ENCODE results near the gene SYNE4.
A peak's percentile ranks its signal among the peaks of the same experiment; 100 is the strongest.

SYNE4 gene

GRCh38 chr19:35978832-35979365 lies 29.7 kb downstream of the SYNE4 start:
- Histone ChIP-seq H3K36me3 (replicated peaks in 1 of 2; ENCODE audit: control insufficient read depth in 2 of 2, insufficient read depth in 2 of 2, low read length in 2 of 2) (no peaks in the 10 kb centered on the region), H2BK12ac (ENCODE audit: low read length) (no peak overlapping the region), H3K4ac (ENCODE audit: low read length) (no peak overlapping the region), H3K14ac (ENCODE audit: low read length) (peak overlapping the region; percentile 90), H4K8ac (ENCODE audit: low read depth, low read length) (no peak overlapping the region), H3K4me2 (ENCODE audit: insufficient read depth, low read length, poor library complexity, severe bottlenecking) (no peak overlapping the region), H2AK5ac (ENCODE audit: low read depth, low read length) (no peak overlapping the region), H3K27ac (replicated peaks; ENCODE audit: low read length) (no peak overlapping the region), H3K4me1 (ENCODE audit: control insufficient read depth in 2 of 2, insufficient read depth in 1 of 2, low read depth in 1 of 2, low read length in 2 of 2) (peaks cover 0 to 2% of the 10 kb centered on the region in 2 donors), H2BK120ac (ENCODE audit: low read depth, low read length) (no peak overlapping the region), H3K18ac (ENCODE audit: low read length) (peak overlapping the region; percentile 51), H2BK5ac (ENCODE audit: low read length) (no peak overlapping the region), H2AFZ (ENCODE audit: low read length) (no peak overlapping the region), H4K91ac (ENCODE audit: low read depth, low read length, poor library complexity) (no peak overlapping the region), H3K9ac (ENCODE audit: low read depth, low read length, poor library complexity) (no peak overlapping the region), H3K4me3 (ENCODE audit: low read length in 2 of 2) (peak overlapping the region in 1 of 2 donors; percentile 52), H3K23ac (ENCODE audit: low read depth, low read length, poor library complexity) (peak overlapping the region; percentile 93), H3K27me3 (ENCODE audit: control insufficient read depth in 3 of 3, insufficient read depth in 3 of 3, low read depth in 1 of 3, low read length in 3 of 3) (peaks cover 0 to 9% (median 7%) of the 10 kb centered on the region in 3 experiments), H2BK15ac (ENCODE audit: low read length) (no peak overlapping the region), H3K79me1 (ENCODE audit: low read depth, low read length) (peaks cover under 1% of the 10 kb centered on the region), H3K9me3 (replicated peaks in 1 of 2; ENCODE audit: control insufficient read depth in 2 of 2, insufficient read depth in 1 of 2, low read depth in 1 of 2, low read length in 2 of 2) (no peaks in the 10 kb centered on the region)
- DNase-seq (ENCODE audit: low spot score): no peak
- no CpG with 5 or more reads among the region's 20 CpGs for WGBS, 2 donors (ENCODE audit: extremely low coverage in 2 of 2, insufficient read length in 2 of 2, insufficient replicate concordance in 1 of 2)

DNA sequence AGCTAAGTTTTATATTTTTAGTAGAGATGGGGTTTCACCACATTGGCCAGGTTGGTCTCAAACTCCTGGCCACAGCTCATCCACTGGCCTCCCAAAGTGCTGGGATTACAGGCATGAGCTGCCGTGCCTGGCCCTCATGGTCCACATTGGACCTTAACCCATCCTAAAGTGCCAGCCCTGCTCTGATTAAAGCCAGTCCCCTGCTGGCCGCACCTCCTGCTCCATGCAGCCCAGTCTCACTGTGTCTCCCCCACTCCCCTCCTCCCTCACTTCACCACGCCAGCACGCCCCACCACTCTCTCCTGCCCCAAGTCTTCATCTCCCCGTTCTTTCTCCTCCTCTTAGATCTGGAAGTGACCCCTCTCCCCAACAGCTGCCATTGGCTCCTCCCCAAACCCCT lies 30.3 kb downstream of the SYNE4 start:
- WGBS, 2 donors (ENCODE audit: extremely low coverage in 2 of 2, insufficient read length in 2 of 2, insufficient replicate concordance in 1 of 2): no CpG with 5 or more reads among the region's 5 CpGs
- peaks cover 0 to 4% (median 3%) of the 10 kb centered on the region in 3 experiments for H3K27me3 ChIP-seq (ENCODE audit: control insufficient read depth in 3 of 3, insufficient read depth in 3 of 3, low read depth in 1 of 3, low read length in 3 of 3)
- H4K91ac ChIP-seq (ENCODE audit: low read depth, low read length, poor library complexity): no peak overlapping the region
- no peak overlapping the region for H3K27ac ChIP-seq (replicated peaks; ENCODE audit: low read length)
- H2AFZ ChIP-seq (ENCODE audit: low read length): no peak overlapping the region
- DNase-seq (ENCODE audit: low spot score): no peak
- H3K23ac ChIP-seq (ENCODE audit: low read depth, low read length, poor library complexity): no peak overlapping the region
- no peak overlapping the region for H2AK5ac ChIP-seq (ENCODE audit: low read depth, low read length)
- H2BK120ac ChIP-seq (ENCODE audit: low read depth, low read length): no peak overlapping the region
- no peak overlapping the region for H3K4me2 ChIP-seq (ENCODE audit: insufficient read depth, low read length, poor library complexity, severe bottlenecking)
- H3K4me1 ChIP-seq (ENCODE audit: control insufficient read depth in 2 of 2, insufficient read depth in 1 of 2, low read depth in 1 of 2, low read length in 2 of 2): peaks cover 0 to 2% of the 10 kb centered on the region in 2 donors
- no peak overlapping the region for H2BK15ac ChIP-seq (ENCODE audit: low read length)
- no peak overlapping the region for H2BK5ac ChIP-seq (ENCODE audit: low read length)
- H3K4me3 ChIP-seq (ENCODE audit: low read length in 2 of 2): no peak overlapping the region
- no peaks in the 10 kb centered on the region for H3K36me3 ChIP-seq (replicated peaks in 1 of 2; ENCODE audit: control insufficient read depth in 2 of 2, insufficient read depth in 2 of 2, low read length in 2 of 2)
- no peak overlapping the region for H3K14ac ChIP-seq (ENCODE audit: low read length)
- no peak overlapping the region for H3K18ac ChIP-seq (ENCODE audit: low read length)
- no peak overlapping the region for H4K8ac ChIP-seq (ENCODE audit: low read depth, low read length)
- H2BK12ac ChIP-seq (ENCODE audit: low read length): no peak overlapping the region
- no peaks in the 10 kb centered on the region for H3K9me3 ChIP-seq (replicated peaks in 1 of 2; ENCODE audit: control insufficient read depth in 2 of 2, insufficient read depth in 1 of 2, low read depth in 1 of 2, low read length in 2 of 2)
- H3K79me1 ChIP-seq (ENCODE audit: low read depth, low read length): peaks cover 2% of the 10 kb centered on the region
- H3K9ac ChIP-seq (ENCODE audit: low read depth, low read length, poor library complexity): no peak overlapping the region
- H3K4ac ChIP-seq (ENCODE audit: low read length): no peak overlapping the region

DNA sequence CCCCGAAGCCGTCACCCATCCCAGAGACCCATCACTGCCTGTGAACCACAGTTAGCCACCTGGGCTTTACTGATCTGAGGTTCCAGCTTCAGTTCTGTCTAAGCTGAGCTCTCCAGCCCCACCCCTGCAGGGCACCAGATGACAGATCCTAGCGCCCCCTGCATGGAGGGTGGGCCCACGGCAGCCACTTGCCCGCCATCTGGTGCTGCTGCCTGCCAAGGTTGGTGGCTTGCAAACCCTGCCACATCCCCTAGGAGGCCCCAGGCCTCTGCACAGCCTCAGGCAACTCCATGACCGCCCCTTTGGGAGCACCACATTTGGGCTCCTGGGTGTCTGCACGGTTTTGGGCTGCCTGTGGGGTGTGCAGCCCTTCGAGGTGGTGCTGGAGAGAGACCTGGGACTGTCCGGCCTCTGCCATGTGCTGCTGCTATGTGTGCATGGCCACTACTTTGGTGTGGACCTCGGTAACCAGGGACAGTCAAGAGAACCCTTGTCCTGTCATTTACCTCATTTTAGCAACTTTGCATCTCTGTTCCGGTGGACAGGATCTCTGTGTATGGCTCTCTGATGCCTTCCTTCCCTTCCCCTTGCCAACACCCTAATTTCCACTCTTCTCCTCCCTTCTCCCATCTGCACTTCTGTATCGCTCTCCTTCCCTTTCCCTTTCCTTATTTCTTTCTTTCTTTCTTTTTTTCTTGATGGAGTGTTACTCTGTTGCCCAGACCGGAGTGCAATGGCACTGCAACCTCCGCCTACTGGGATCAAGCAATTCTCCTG lies 31.0 kb downstream of the SYNE4 start:
- WGBS, 2 donors (ENCODE audit: extremely low coverage in 2 of 2, insufficient read length in 2 of 2, insufficient replicate concordance in 1 of 2): no CpG with 5 or more reads among the region's 14 CpGs
- Histone ChIP-seq H3K79me1 (ENCODE audit: low read depth, low read length) (peaks cover 2% of the 10 kb centered on the region), H3K14ac (ENCODE audit: low read length) (no peak overlapping the region), H3K4me3 (ENCODE audit: low read length in 2 of 2) (no peak overlapping the region), H2AFZ (ENCODE audit: low read length) (no peak overlapping the region), H3K4me1 (ENCODE audit: control insufficient read depth in 2 of 2, insufficient read depth in 1 of 2, low read depth in 1 of 2, low read length in 2 of 2) (no peaks in the 10 kb centered on the region), H3K9ac (ENCODE audit: low read depth, low read length, poor library complexity) (no peak overlapping the region), H3K27ac (replicated peaks; ENCODE audit: low read length) (no peak overlapping the region), H2BK120ac (ENCODE audit: low read depth, low read length) (no peak overlapping the region), H3K27me3 (ENCODE audit: control insufficient read depth in 3 of 3, insufficient read depth in 3 of 3, low read depth in 1 of 3, low read length in 3 of 3) (peaks cover 0 to 4% (median 3%) of the 10 kb centered on the region in 3 experiments), H3K4ac (ENCODE audit: low read length) (no peak overlapping the region), H2AK5ac (ENCODE audit: low read depth, low read length) (no peak overlapping the region), H3K4me2 (ENCODE audit: insufficient read depth, low read length, poor library complexity, severe bottlenecking) (no peak overlapping the region), H4K8ac (ENCODE audit: low read depth, low read length) (no peak overlapping the region), H3K9me3 (replicated peaks in 1 of 2; ENCODE audit: control insufficient read depth in 2 of 2, insufficient read depth in 1 of 2, low read depth in 1 of 2, low read length in 2 of 2) (no peaks in the 10 kb centered on the region), H3K18ac (ENCODE audit: low read length) (no peak overlapping the region), H3K23ac (ENCODE audit: low read depth, low read length, poor library complexity) (peak overlapping the region; percentile 83), H3K36me3 (replicated peaks in 1 of 2; ENCODE audit: control insufficient read depth in 2 of 2, insufficient read depth in 2 of 2, low read length in 2 of 2) (no peaks in the 10 kb centered on the region), H2BK5ac (ENCODE audit: low read length) (no peak overlapping the region), H2BK12ac (ENCODE audit: low read length) (no peak overlapping the region), H2BK15ac (ENCODE audit: low read length) (no peak overlapping the region), H4K91ac (ENCODE audit: low read depth, low read length, poor library complexity) (no peak overlapping the region)
- DNase-seq (ENCODE audit: low spot score): no peak

- H3K4ac ChIP-seq (ENCODE audit: low read length): no peak overlapping the region
- H2BK120ac ChIP-seq (ENCODE audit: low read depth, low read length): no peak overlapping the region
- no peak overlapping the region for H4K91ac ChIP-seq (ENCODE audit: low read depth, low read length, poor library complexity)
- H3K27ac ChIP-seq (replicated peaks; ENCODE audit: low read length): no peak overlapping the region
- peak; percentile 44 for DNase-seq (ENCODE audit: low spot score)
- WGBS, 2 donors (ENCODE audit: extremely low coverage in 2 of 2, insufficient read length in 2 of 2, insufficient replicate concordance in 1 of 2): no CpG with 5 or more reads among the region's 5 CpGs
- H3K4me3 ChIP-seq (ENCODE audit: low read length in 2 of 2): no peak overlapping the region
- H2BK12ac ChIP-seq (ENCODE audit: low read length): no peak overlapping the region
- no peak overlapping the region for H3K4me2 ChIP-seq (ENCODE audit: insufficient read depth, low read length, poor library complexity, severe bottlenecking)
- no peak overlapping the region for H3K14ac ChIP-seq (ENCODE audit: low read length)
- no peak overlapping the region for H2AK5ac ChIP-seq (ENCODE audit: low read depth, low read length)
- H3K36me3 ChIP-seq (replicated peaks in 1 of 2; ENCODE audit: control insufficient read depth in 2 of 2, insufficient read depth in 2 of 2, low read length in 2 of 2): no peaks in the 10 kb centered on the region
- no peak overlapping the region for H3K9ac ChIP-seq (ENCODE audit: low read depth, low read length, poor library complexity)
- H3K79me1 ChIP-seq (ENCODE audit: low read depth, low read length): peaks cover 2% of the 10 kb centered on the region
- H3K9me3 ChIP-seq (replicated peaks in 1 of 2; ENCODE audit: control insufficient read depth in 2 of 2, insufficient read depth in 1 of 2, low read depth in 1 of 2, low read length in 2 of 2): no peaks in the 10 kb centered on the region
- no peak overlapping the region for H2BK15ac ChIP-seq (ENCODE audit: low read length)
- no peak overlapping the region for H4K8ac ChIP-seq (ENCODE audit: low read depth, low read length)
- no peak overlapping the region for H3K18ac ChIP-seq (ENCODE audit: low read length)
- no peak overlapping the region for H2BK5ac ChIP-seq (ENCODE audit: low read length)
- H3K23ac ChIP-seq (ENCODE audit: low read depth, low read length, poor library complexity): no peak overlapping the region
- H2AFZ ChIP-seq (ENCODE audit: low read length): no peak overlapping the region
- H3K4me1 ChIP-seq (ENCODE audit: control insufficient read depth in 2 of 2, insufficient read depth in 1 of 2, low read depth in 1 of 2, low read length in 2 of 2): no peaks in the 10 kb centered on the region
- peaks cover 0 to 3% (median 2%) of the 10 kb centered on the region in 3 experiments for H3K27me3 ChIP-seq (ENCODE audit: control insufficient read depth in 3 of 3, insufficient read depth in 3 of 3, low read depth in 1 of 3, low read length in 3 of 3)
These were observed 32.9 kb downstream of the SYNE4 start for GRCh38 chr19:35975608-35976214.
